OCI-LY1 (cell line): ENCODE results near the gene GCLC.

Experiments
- EZH2 ChIP-seq: fragments of 200-600 bp; sonication (generic), shearing (Covaris generic); IDR thresholded peaks from 2 replicates; pipeline ENCODE4 v1.8.0; 2017; ENCODE audit warnings: borderline replicate concordance, mixed run types, mild to moderate bottlenecking, antibody characterized with exemption, low read length, moderate library complexity, mixed read lengths
- TF ChIP-seq, protein P1 (sequence below): fragments of 200-600 bp; sonication (generic), shearing (Covaris generic); IDR thresholded peaks from 2 replicates; pipeline ENCODE4 v1.5.1; 2017; ENCODE audit warnings: mild to moderate bottlenecking, antibody characterized with exemption, low read length, moderate library complexity, mixed read lengths

DNA sequence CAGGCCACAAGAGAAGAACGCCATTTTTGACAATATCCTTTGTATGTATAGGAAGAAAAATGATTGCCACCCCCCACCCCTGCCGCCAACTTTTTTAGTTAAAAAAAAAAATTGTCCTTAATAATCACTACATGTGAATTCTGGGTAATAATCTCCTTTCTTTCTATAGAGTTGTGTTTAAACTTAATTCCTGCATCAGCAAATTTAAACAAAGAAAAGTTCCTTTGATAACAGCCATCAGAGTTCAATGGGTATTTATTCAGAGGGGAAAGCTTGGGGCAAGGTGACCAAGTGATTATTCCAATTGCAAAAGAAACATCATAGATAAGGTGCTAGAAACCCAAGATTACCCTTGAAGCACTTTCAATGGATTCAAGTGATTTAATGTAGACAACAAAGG lies 47.0 kb downstream of the GCLC start:
- TF ChIP-seq, protein P1, sequence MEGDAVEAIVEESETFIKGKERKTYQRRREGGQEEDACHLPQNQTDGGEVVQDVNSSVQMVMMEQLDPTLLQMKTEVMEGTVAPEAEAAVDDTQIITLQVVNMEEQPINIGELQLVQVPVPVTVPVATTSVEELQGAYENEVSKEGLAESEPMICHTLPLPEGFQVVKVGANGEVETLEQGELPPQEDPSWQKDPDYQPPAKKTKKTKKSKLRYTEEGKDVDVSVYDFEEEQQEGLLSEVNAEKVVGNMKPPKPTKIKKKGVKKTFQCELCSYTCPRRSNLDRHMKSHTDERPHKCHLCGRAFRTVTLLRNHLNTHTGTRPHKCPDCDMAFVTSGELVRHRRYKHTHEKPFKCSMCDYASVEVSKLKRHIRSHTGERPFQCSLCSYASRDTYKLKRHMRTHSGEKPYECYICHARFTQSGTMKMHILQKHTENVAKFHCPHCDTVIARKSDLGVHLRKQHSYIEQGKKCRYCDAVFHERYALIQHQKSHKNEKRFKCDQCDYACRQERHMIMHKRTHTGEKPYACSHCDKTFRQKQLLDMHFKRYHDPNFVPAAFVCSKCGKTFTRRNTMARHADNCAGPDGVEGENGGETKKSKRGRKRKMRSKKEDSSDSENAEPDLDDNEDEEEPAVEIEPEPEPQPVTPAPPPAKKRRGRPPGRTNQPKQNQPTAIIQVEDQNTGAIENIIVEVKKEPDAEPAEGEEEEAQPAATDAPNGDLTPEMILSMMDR: no peak
- no peak for TF ChIP-seq EZH2
